GM23338 (cell line): ENCODE data around the gene BCL7C. TPM values are rescaled to one million over a fixed set of nuclear protein-coding genes. Genes with fewer than 3 reads are reported as not detected.

Source experiments
- ATAC-seq: fragments of 200-7000 bp; cut with Tn5 transposase; 3 replicates; pipeline ENCODE4 v1.9.1; 2020
- DNase-seq: peaks from one replicate; pipeline ENCODE4 v3.0.0-alpha.2; 2015; ENCODE audit warnings: low spot score
- H2AFZ ChIP-seq: fragments of 200-600 bp; sonication (generic); 2 replicates; pipeline ENCODE4 v1.8.0; 2016; ENCODE audit warnings: antibody characterized with exemption, mild to moderate bottlenecking, moderate library complexity
- H3F3A ChIP-seq: fragments of 200-600 bp; sonication (generic); replicated peaks from 2 replicates; pipeline ENCODE4 v1.8.0; 2017; ENCODE audit warnings: antibody characterized with exemption, mixed run types, low read depth
- H3K27ac ChIP-seq: fragments of 200-600 bp; sonication (generic); 2 replicates; pipeline ENCODE4 v1.6.1; 2016; ENCODE audit warnings: low read depth
- H3K27me3 ChIP-seq: fragments of 200-600 bp; sonication (generic); 2 replicates; pipeline ENCODE4 v1.8.0; 2016; ENCODE audit warnings: mild to moderate bottlenecking, mixed run types, moderate library complexity; ENCODE audit not compliant: insufficient read depth
- H3K36me3 ChIP-seq: fragments of 200-600 bp; sonication (generic); 2 replicates; pipeline ENCODE4 v1.8.0; 2016; ENCODE audit warnings: mild to moderate bottlenecking; ENCODE audit not compliant: insufficient read depth
- H3K4me1 ChIP-seq: fragments of 200-600 bp; sonication (generic); 2 replicates; pipeline ENCODE4 v1.8.0; 2016; ENCODE audit warnings: mild to moderate bottlenecking, moderate library complexity; ENCODE audit not compliant: insufficient read depth
- H3K4me2 ChIP-seq: fragments of 200-600 bp; sonication (generic); 2 replicates; pipeline ENCODE4 v1.7.1; 2017; ENCODE audit warnings: mixed run types
- H3K4me3 ChIP-seq: fragments of 200-600 bp; sonication (generic); 2 replicates; pipeline ENCODE4 v1.6.1; 2016; ENCODE audit warnings: mixed run types
- H3K79me2 ChIP-seq: fragments of 200-600 bp; sonication (generic); replicated peaks from 2 replicates; pipeline ENCODE4 v1.8.0; 2017; ENCODE audit warnings: mild to moderate bottlenecking; ENCODE audit not compliant: insufficient read depth
- H3K9me2 ChIP-seq: fragments of 200-600 bp; sonication (generic); 2 replicates; pipeline ENCODE4 v1.8.0; 2017; ENCODE audit not compliant: insufficient read depth
- H4K20me1 ChIP-seq: fragments of 200-600 bp; sonication (generic); replicated peaks from 2 replicates; pipeline ENCODE4 v1.8.0; 2017; ENCODE audit warnings: mild to moderate bottlenecking; ENCODE audit not compliant: insufficient read depth
- H3K27ac Mint-ChIP-seq: 2 replicates; pipeline ENCODE4 v1.8.0; 2020; ENCODE audit warnings: inconsistent platforms, mild to moderate bottlenecking, moderate library complexity, mixed read lengths
- H3K27me3 Mint-ChIP-seq: 3 replicates; pipeline ENCODE4 v1.8.0; 2022; ENCODE audit warnings: low read depth, mild to moderate bottlenecking, moderate library complexity, mixed read lengths, inconsistent platforms; ENCODE audit not compliant: insufficient read depth, poor library complexity
- H3K36me3 Mint-ChIP-seq: 3 replicates; pipeline ENCODE4 v1.8.0; 2021; ENCODE audit warnings: low read depth, mild to moderate bottlenecking, inconsistent platforms, moderate library complexity, mixed read lengths
- H3K4me1 Mint-ChIP-seq: 3 replicates; pipeline ENCODE4 v1.8.0; 2020; ENCODE audit warnings: mild to moderate bottlenecking, inconsistent platforms, mixed read lengths
- H3K4me3 Mint-ChIP-seq: 3 replicates; pipeline ENCODE4 v1.8.0; 2021; ENCODE audit warnings: moderate library complexity, mild to moderate bottlenecking, inconsistent platforms, mixed read lengths
- H3K9me3 Mint-ChIP-seq: 3 replicates; pipeline ENCODE4 v1.8.0; 2020; ENCODE audit warnings: moderate library complexity, mild to moderate bottlenecking, inconsistent platforms, mixed read lengths
- CREB1 ChIP-seq: fragments of 250-450 bp; sonication (Bioruptor Pico); IDR thresholded peaks from 2 replicates; pipeline ENCODE4 v1.5.0; 2020; ENCODE audit warnings: low read depth, mild to moderate bottlenecking, moderate library complexity
- JUNB ChIP-seq: IDR thresholded peaks from one replicate; pipeline ENCODE4 v1.6.1; 2016; ENCODE audit warnings: antibody characterized with exemption; ENCODE audit not compliant: unreplicated experiment
- POLR2AphosphoS5 ChIP-seq: IDR thresholded peaks from 2 replicates; pipeline ENCODE4 v1.6.1; 2016; ENCODE audit warnings: antibody characterized with exemption, low read depth
- STAT1 ChIP-seq: IDR thresholded peaks from one replicate; pipeline ENCODE4 v1.6.1; 2016; ENCODE audit warnings: antibody characterized with exemption; ENCODE audit not compliant: unreplicated experiment
- ZNF114 ChIP-seq: fragments of 250-450 bp; sonication (Bioruptor Pico); IDR thresholded peaks from 2 replicates; pipeline ENCODE4 v1.5.0; 2020; ENCODE audit warnings: mild to moderate bottlenecking, moderate library complexity
- polyA plus RNA-seq: library from polyadenylated mRNA; unstranded; fragments of >200 nt; fragmentation: Nextera tagmentation; extraction: Ambion mirVana; gene quantifications from 2 replicates; pipeline ENCODE4 v1.2.1, GENCODE V29; 2016
- total RNA-seq: library from RNA; depleted of rRNA; stranded (reverse); fragments of >200 nt; shearing (Covaris generic); gene quantifications from 2 replicates; pipeline ENCODE4 v1.2.3, GENCODE V29; 2014
- TF ChIP-seq, protein P1 (sequence below): IDR thresholded peaks from one replicate; pipeline ENCODE4 v1.6.1; 2018; ENCODE audit warnings: antibody characterized with exemption; ENCODE audit not compliant: unreplicated experiment
- TF ChIP-seq, protein P2 (sequence below): fragments of 250-450 bp; sonication (Bioruptor Pico); IDR thresholded peaks from 2 replicates; pipeline ENCODE4 v1.5.0; 2020; ENCODE audit warnings: mild to moderate bottlenecking, moderate library complexity

Gene BCL7C
- total and polyA plus RNA-seq, 2 experiments from 2014 or later, result 17.5 to 22.1 TPM

DNA sequence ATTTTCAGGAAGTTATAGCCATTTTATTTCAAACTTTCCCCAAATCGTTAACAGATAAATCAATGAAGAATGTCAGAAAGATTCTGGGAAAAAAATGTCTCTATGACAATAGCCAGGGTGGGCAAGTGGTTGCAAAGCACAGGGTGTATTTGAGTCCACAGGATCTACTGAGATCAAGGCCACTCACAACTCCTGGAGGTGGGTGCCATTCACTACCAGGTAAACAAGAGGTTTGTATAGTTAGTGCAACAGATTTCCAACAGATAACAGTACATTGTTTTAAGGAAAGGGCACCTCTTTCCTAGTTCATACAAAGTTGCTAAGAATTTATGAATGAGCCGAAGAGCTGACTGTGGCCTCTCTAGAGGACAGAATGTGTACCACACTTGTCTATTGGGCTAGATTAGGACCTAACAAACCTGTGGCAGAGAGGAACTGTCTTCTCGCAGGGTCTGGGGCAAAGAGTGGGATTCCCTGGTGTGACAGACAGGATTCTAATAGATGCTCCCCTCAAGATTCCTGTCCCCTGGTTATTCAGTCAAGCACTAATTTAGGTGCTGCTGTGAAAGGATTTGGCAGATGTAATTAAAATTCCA lies 54.9 kb downstream of the BCL7C start (continued):
- TF ChIP-seq, protein P1, sequence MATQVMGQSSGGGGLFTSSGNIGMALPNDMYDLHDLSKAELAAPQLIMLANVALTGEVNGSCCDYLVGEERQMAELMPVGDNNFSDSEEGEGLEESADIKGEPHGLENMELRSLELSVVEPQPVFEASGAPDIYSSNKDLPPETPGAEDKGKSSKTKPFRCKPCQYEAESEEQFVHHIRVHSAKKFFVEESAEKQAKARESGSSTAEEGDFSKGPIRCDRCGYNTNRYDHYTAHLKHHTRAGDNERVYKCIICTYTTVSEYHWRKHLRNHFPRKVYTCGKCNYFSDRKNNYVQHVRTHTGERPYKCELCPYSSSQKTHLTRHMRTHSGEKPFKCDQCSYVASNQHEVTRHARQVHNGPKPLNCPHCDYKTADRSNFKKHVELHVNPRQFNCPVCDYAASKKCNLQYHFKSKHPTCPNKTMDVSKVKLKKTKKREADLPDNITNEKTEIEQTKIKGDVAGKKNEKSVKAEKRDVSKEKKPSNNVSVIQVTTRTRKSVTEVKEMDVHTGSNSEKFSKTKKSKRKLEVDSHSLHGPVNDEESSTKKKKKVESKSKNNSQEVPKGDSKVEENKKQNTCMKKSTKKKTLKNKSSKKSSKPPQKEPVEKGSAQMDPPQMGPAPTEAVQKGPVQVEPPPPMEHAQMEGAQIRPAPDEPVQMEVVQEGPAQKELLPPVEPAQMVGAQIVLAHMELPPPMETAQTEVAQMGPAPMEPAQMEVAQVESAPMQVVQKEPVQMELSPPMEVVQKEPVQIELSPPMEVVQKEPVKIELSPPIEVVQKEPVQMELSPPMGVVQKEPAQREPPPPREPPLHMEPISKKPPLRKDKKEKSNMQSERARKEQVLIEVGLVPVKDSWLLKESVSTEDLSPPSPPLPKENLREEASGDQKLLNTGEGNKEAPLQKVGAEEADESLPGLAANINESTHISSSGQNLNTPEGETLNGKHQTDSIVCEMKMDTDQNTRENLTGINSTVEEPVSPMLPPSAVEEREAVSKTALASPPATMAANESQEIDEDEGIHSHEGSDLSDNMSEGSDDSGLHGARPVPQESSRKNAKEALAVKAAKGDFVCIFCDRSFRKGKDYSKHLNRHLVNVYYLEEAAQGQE, result no peak
- TF ChIP-seq POLR2AphosphoS5 (no peak), JUNB (no peak), STAT1 (no peak)

DNA sequence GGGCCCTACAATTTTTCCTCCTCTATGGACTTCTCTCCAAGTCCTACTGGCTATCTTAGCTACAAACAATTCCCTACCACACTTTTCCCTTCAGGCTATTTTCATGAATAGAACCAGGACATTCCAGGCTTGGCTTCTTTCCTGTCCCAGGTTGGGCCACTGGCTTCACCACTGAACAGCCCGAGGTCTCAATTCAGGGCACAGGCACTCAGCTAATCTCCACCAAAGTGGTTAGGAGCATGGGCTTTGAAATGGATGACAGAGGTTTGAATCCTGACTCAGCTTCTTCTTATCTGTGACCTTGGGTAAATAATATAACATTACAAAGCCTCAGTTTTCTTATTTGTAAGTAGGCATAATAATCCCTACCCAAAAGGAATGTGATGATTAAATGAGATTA lies 56.0 kb downstream of the BCL7C start:
- no peak overlapping the region for H3K27ac Mint-ChIP-seq
- TF ChIP-seq JUNB (no peak), ZNF114 (CRISPR knock-in tag) (no peak), STAT1 (no peak), CREB1 (CRISPR knock-in tag) (no peak)
- TF ChIP-seq, protein P2, sequence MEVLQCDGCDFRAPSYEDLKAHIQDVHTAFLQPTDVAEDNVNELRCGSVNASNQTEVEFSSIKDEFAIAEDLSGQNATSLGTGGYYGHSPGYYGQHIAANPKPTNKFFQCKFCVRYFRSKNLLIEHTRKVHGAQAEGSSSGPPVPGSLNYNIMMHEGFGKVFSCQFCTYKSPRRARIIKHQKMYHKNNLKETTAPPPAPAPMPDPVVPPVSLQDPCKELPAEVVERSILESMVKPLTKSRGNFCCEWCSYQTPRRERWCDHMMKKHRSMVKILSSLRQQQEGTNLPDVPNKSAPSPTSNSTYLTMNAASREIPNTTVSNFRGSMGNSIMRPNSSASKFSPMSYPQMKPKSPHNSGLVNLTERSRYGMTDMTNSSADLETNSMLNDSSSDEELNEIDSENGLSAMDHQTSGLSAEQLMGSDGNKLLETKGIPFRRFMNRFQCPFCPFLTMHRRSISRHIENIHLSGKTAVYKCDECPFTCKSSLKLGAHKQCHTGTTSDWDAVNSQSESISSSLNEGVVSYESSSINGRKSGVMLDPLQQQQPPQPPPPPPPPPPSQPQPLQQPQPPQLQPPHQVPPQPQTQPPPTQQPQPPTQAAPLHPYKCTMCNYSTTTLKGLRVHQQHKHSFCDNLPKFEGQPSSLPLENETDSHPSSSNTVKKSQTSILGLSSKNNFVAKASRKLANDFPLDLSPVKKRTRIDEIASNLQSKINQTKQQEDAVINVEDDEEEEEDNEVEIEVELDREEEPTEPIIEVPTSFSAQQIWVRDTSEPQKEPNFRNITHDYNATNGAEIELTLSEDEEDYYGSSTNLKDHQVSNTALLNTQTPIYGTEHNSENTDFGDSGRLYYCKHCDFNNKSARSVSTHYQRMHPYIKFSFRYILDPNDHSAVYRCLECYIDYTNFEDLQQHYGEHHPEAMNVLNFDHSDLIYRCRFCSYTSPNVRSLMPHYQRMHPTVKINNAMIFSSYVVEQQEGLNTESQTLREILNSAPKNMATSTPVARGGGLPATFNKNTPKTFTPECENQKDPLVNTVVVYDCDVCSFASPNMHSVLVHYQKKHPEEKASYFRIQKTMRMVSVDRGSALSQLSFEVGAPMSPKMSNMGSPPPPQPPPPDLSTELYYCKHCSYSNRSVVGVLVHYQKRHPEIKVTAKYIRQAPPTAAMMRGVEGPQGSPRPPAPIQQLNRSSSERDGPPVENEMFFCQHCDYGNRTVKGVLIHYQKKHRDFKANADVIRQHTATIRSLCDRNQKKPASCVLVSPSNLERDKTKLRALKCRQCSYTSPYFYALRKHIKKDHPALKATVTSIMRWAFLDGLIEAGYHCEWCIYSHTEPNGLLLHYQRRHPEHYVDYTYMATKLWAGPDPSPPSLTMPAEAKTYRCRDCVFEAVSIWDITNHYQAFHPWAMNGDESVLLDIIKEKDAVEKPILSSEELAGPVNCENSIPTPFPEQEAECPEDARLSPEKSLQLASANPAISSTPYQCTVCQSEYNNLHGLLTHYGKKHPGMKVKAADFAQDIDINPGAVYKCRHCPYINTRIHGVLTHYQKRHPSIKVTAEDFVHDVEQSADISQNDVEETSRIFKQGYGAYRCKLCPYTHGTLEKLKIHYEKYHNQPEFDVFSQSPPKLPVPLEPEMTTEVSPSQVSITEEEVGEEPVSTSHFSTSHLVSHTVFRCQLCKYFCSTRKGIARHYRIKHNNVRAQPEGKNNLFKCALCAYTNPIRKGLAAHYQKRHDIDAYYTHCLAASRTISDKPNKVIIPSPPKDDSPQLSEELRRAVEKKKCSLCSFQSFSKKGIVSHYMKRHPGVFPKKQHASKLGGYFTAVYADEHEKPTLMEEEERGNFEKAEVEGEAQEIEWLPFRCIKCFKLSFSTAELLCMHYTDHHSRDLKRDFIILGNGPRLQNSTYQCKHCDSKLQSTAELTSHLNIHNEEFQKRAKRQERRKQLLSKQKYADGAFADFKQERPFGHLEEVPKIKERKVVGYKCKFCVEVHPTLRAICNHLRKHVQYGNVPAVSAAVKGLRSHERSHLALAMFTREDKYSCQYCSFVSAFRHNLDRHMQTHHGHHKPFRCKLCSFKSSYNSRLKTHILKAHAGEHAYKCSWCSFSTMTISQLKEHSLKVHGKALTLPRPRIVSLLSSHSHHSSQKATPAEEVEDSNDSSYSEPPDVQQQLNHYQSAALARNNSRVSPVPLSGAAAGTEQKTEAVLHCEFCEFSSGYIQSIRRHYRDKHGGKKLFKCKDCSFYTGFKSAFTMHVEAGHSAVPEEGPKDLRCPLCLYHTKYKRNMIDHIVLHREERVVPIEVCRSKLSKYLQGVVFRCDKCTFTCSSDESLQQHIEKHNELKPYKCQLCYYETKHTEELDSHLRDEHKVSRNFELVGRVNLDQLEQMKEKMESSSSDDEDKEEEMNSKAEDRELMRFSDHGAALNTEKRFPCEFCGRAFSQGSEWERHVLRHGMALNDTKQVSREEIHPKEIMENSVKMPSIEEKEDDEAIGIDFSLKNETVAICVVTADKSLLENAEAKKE (CRISPR knock-in tag), result no peak
- Histone ChIP-seq H3K4me2 (no peak overlapping the region), H3K27me3 (no peaks in the 10 kb centered on the region), H3K79me2 (no peaks in the 10 kb centered on the region), H3F3A (no peaks in the 10 kb centered on the region), H3K27ac (no peak overlapping the region), H3K9me2 (no peaks in the 10 kb centered on the region), H3K4me1 (no peaks in the 10 kb centered on the region), H4K20me1 (no peaks in the 10 kb centered on the region), H2AFZ (no peak overlapping the region), H3K4me3 (no peak overlapping the region), H3K36me3 (no peaks in the 10 kb centered on the region)
- ATAC-seq, result no peak
- H3K4me3 Mint-ChIP-seq, result no peak overlapping the region
- peaks cover 2% of the 10 kb centered on the region; the same call in 1 of the 3 replicates for H3K36me3 Mint-ChIP-seq
- DNase-seq, result no peak
- H3K27me3 Mint-ChIP-seq, result peaks cover 5% of the 10 kb centered on the region
- peaks cover 4% of the 10 kb centered on the region; the same call in 1 of the 3 replicates for H3K4me1 Mint-ChIP-seq
- H3K9me3 Mint-ChIP-seq, result peaks cover 13% of the 10 kb centered on the region
